SK-N-SH treated with all-trans-retinoic acid at 6 μM for 48 hours (cell line): ENCODE measurements around the gene GAGE13.
A peak's percentile ranks its signal among the peaks of the same experiment; 100 is the strongest.

Experiments used
- ATAC-seq: fragments of 200-7000 bp; cut with Tn5 transposase; 3 replicates; pipeline ENCODE4 v1.9.1; 2020; ENCODE audit warnings: mild to moderate bottlenecking, moderate library complexity
- ARNTL ChIP-seq: fragments of 450-650 bp; formaldehyde crosslinking; IDR thresholded peaks from 2 replicates; pipeline ENCODE4 v1.5.0; 2020; ENCODE audit warnings: low read depth, mild to moderate bottlenecking, moderate library complexity, borderline replicate concordance
- BACH2 ChIP-seq: fragments of 250-450 bp; sonication (Bioruptor Pico); IDR thresholded peaks from 2 replicates; pipeline ENCODE4 v1.9.0; 2021; ENCODE audit warnings: mild to moderate bottlenecking, borderline replicate concordance
- CREB5 ChIP-seq: fragments of 250-450 bp; sonication (Bioruptor Pico); IDR thresholded peaks from 2 replicates; pipeline ENCODE4 v1.5.1; 2020; ENCODE audit warnings: low read depth, mild to moderate bottlenecking, moderate library complexity
- CSDC2 ChIP-seq: fragments of 250-450 bp; sonication (Bioruptor Pico); IDR thresholded peaks from 2 replicates; pipeline ENCODE4 v1.5.0; 2020; ENCODE audit warnings: mild to moderate bottlenecking, moderate library complexity
- CSRNP3 ChIP-seq: fragments of 250-450 bp; sonication (Bioruptor Pico); IDR thresholded peaks from 2 replicates; pipeline ENCODE4 v1.5.1; 2021; ENCODE audit warnings: mild to moderate bottlenecking, moderate library complexity
- ESRRG ChIP-seq: fragments of 250-450 bp; sonication (Bioruptor Pico); IDR thresholded peaks from 2 replicates; pipeline ENCODE4 v1.6.1; 2021; ENCODE audit warnings: mild to moderate bottlenecking
- GLIS3 ChIP-seq: fragments of 250-450 bp; sonication (Bioruptor Pico); IDR thresholded peaks from 2 replicates; pipeline ENCODE4 v1.5.0; 2020; ENCODE audit warnings: mild to moderate bottlenecking, moderate library complexity
- ISL1 ChIP-seq: fragments of 250-450 bp; sonication (Bioruptor Pico); IDR thresholded peaks from 2 replicates; pipeline ENCODE4 v2.1.2; 2022; ENCODE audit warnings: mild to moderate bottlenecking, moderate library complexity
- OSR1 ChIP-seq: fragments of 250-450 bp; sonication (Bioruptor Pico); IDR thresholded peaks from 2 replicates; pipeline ENCODE4 v1.8.0; 2022; ENCODE audit warnings: moderate library complexity, mild to moderate bottlenecking, inconsistent platforms
- PATZ1 ChIP-seq: fragments of 250-450 bp; sonication (Bioruptor Pico); IDR thresholded peaks from 2 replicates; pipeline ENCODE4 v1.8.0; 2020; ENCODE audit warnings: mild to moderate bottlenecking, moderate library complexity, borderline replicate concordance
- POU6F1 ChIP-seq: fragments of 250-450 bp; sonication (Bioruptor Pico); IDR thresholded peaks from 2 replicates; pipeline ENCODE4 v1.8.0; 2021; ENCODE audit warnings: low read depth, mild to moderate bottlenecking, moderate library complexity, borderline replicate concordance
- PPARA ChIP-seq: fragments of 250-450 bp; sonication (Bioruptor Pico); IDR thresholded peaks from 2 replicates; pipeline ENCODE4 v1.5.0; 2020; ENCODE audit warnings: mild to moderate bottlenecking, borderline replicate concordance
- RARB ChIP-seq: fragments of 250-450 bp; sonication (Bioruptor Pico); IDR thresholded peaks from 2 replicates; pipeline ENCODE4 v1.8.0; 2021; ENCODE audit warnings: mild to moderate bottlenecking, moderate library complexity
- SNAI2 ChIP-seq: fragments of 250-450 bp; sonication (Bioruptor Pico); IDR thresholded peaks from 2 replicates; pipeline ENCODE4 v1.5.0; 2020; ENCODE audit warnings: mild to moderate bottlenecking, moderate library complexity
- TCF4 ChIP-seq: fragments of 250-450 bp; sonication (Bioruptor Pico); IDR thresholded peaks from 2 replicates; pipeline ENCODE4 v1.8.0; 2021; ENCODE audit warnings: mild to moderate bottlenecking, moderate library complexity, borderline replicate concordance
- TOX ChIP-seq: fragments of 250-450 bp; sonication (Bioruptor Pico); IDR thresholded peaks from 2 replicates; pipeline ENCODE4 v1.8.0; 2021; ENCODE audit warnings: mild to moderate bottlenecking, moderate library complexity, borderline replicate concordance
- TSHZ2 ChIP-seq: fragments of 250-450 bp; sonication (Bioruptor Pico); IDR thresholded peaks from 2 replicates; pipeline ENCODE4 v1.5.0; 2020; ENCODE audit warnings: mild to moderate bottlenecking, moderate library complexity
- ZC3H10 ChIP-seq: fragments of 250-450 bp; sonication (Bioruptor Pico); IDR thresholded peaks from 2 replicates; pipeline ENCODE4 v1.5.1; 2021; ENCODE audit warnings: mild to moderate bottlenecking, moderate library complexity
- ZFP3 ChIP-seq: fragments of 250-450 bp; sonication (Bioruptor Pico); IDR thresholded peaks from 2 replicates; pipeline ENCODE4 v1.5.0; 2020; ENCODE audit warnings: mild to moderate bottlenecking, moderate library complexity
- ZFP30 ChIP-seq: fragments of 450-650 bp; formaldehyde crosslinking; IDR thresholded peaks from 2 replicates; pipeline ENCODE4 v1.5.0; 2022; ENCODE audit warnings: mild to moderate bottlenecking, moderate library complexity
- ZNF565 ChIP-seq: fragments of 450-650 bp; formaldehyde crosslinking; conservative IDR thresholded peaks from 2 replicates; pipeline ENCODE4 v1.5.0; 2020; ENCODE audit warnings: low read depth, mild to moderate bottlenecking, moderate library complexity
- ZNF70 ChIP-seq: fragments of 450-650 bp; formaldehyde crosslinking; IDR thresholded peaks from 2 replicates; pipeline ENCODE4 v1.5.0; 2020; ENCODE audit warnings: mild to moderate bottlenecking, moderate library complexity
- ZNF8 ChIP-seq: fragments of 450-650 bp; formaldehyde crosslinking; IDR thresholded peaks from 2 replicates; pipeline ENCODE4 v1.5.0; 2020; ENCODE audit warnings: mild to moderate bottlenecking, moderate library complexity

Gene GAGE13

GRCh38 chrX:49308604-49309269 lies 22.6 kb upstream of the GAGE13 start:
- TF ChIP-seq ARNTL (CRISPR knock-in tag) (no peak), BACH2 (CRISPR knock-in tag) (no peak), ESRRG (CRISPR knock-in tag) (no peak), POU6F1 (CRISPR knock-in tag) (no peak), ZC3H10 (CRISPR knock-in tag) (no peak), GLIS3 (CRISPR knock-in tag) (no peak), CREB5 (CRISPR knock-in tag) (no peak), OSR1 (no peak), ZFP3 (CRISPR knock-in tag) (no peak), ZFP30 (CRISPR knock-in tag) (no peak), ZNF70 (no peak), ZNF565 (CRISPR knock-in tag) (no peak), TCF4 (no peak), SNAI2 (CRISPR knock-in tag) (no peak), CSRNP3 (no peak)
- ATAC-seq = peak; percentile 83

GRCh38 chrX:49309401-49309981 lies 21.9 kb upstream of the GAGE13 start:
- TF ChIP-seq CSDC2 (CRISPR knock-in tag) (no peak), SNAI2 (CRISPR knock-in tag) (no peak), ZNF8 (CRISPR knock-in tag) (no peak), ZC3H10 (CRISPR knock-in tag) (no peak), TCF4 (no peak), GLIS3 (CRISPR knock-in tag) (no peak), PATZ1 (no peak), RARB (CRISPR knock-in tag) (no peak), TSHZ2 (CRISPR knock-in tag) (no peak), POU6F1 (CRISPR knock-in tag) (no peak), ESRRG (CRISPR knock-in tag) (no peak), CREB5 (CRISPR knock-in tag) (no peak), PPARA (CRISPR knock-in tag) (no peak), CSRNP3 (no peak), ISL1 (CRISPR knock-in tag) (no peak), TOX (CRISPR knock-in tag) (no peak), ZNF565 (CRISPR knock-in tag) (no peak), ZFP3 (CRISPR knock-in tag) (no peak), BACH2 (CRISPR knock-in tag) (no peak), OSR1 (no peak)
- peak; percentile 59 for ATAC-seq
